K562 (cell line): Measurements from ENCODE around the gene LY6G5B. TPM values are rescaled to one million over a fixed set of nuclear protein-coding genes. Genes with fewer than 3 reads are reported as not detected.
A peak's percentile ranks its signal among the peaks of the same experiment; 100 is the strongest.

Experiments
- ARID4B ChIP-seq: sonication (generic); formaldehyde crosslinking; IDR thresholded peaks from 2 replicates; pipeline ENCODE4 v1.8.0; 2022; ENCODE audit warnings: mild to moderate bottlenecking, missing genetic modification reagents
- MTA2 ChIP-seq: fragments of 450-650 bp; IDR thresholded peaks from 2 replicates; pipeline ENCODE4 v1.6.1; 2016; ENCODE audit warnings: low read depth
- NBN ChIP-seq: fragments of 450-650 bp; IDR thresholded peaks from 2 replicates; pipeline ENCODE4 v1.6.1; 2016; ENCODE audit warnings: low read depth, mild to moderate bottlenecking
- ZKSCAN3 ChIP-seq: fragments of 250-450 bp; sonication (Bioruptor Pico); IDR thresholded peaks from 2 replicates; pipeline ENCODE4 v1.4.0; 2020
- ZNF324 ChIP-seq: fragments of 250-450 bp; sonication (Bioruptor Pico); IDR thresholded peaks from 2 replicates; pipeline ENCODE4 v1.4.0; 2020; ENCODE audit warnings: mild to moderate bottlenecking
- ZNF584 ChIP-seq: fragments of 200-800 bp; sonication (Bioruptor generic); IDR thresholded peaks from 2 replicates; pipeline ENCODE4 v1.6.1; 2016; ENCODE audit warnings: low read depth, mild to moderate bottlenecking, missing genetic modification characterization, missing compliant biosample characterization
- polyA plus RNA-seq, 8 experiments: library from polyadenylated mRNA; depleted of rRNA in 4 of 8; stranded (reverse) in 5 of 8; unstranded in 3 of 8; fragments of >200 nt; fragmentation: Nextera tagmentation in 2 of 8; fragmentation: Illumina TruSeq in 1 of 8; extraction: Ambion mirVana in 2 of 8; extraction: Trizol in 1 of 8; gene quantifications; 2 replicates each; pipeline versions ENCODE4 v1.2.1 to v1.2.3, GENCODE V29; 2011 to 2014; ENCODE audit warnings: inconsistent platforms in 1 of 8, missing spikeins in 1 of 8
- total RNA-seq, 7 experiments: library from RNA; depleted of rRNA in 6 of 7; stranded (reverse); fragments of >200 nt in 6 of 7; fragmentation: Illumina TruSeq in 2 of 7; extraction: Trizol in 2 of 7; gene quantifications; 2 replicates each; pipeline versions ENCODE4 v1.2.1 to v1.2.3, GENCODE V29; 2011 to 2021; ENCODE audit warnings: low replicate concordance in 1 of 7
- TF ChIP-seq, protein P1 (sequence below): fragments of 200-600 bp; sonication (generic); IDR thresholded peaks from one replicate; pipeline ENCODE4 v1.6.1; 2012; ENCODE audit warnings: mild to moderate bottlenecking, low read depth, low read length, inconsistent platforms
- TF ChIP-seq, protein P2 (sequence below): fragments of 450-650 bp; formaldehyde crosslinking; conservative IDR thresholded peaks from 2 replicates; pipeline ENCODE4 v1.4.0; 2022; ENCODE audit warnings: mild to moderate bottlenecking, missing genetic modification characterization

LY6G5B gene
- total and polyA plus RNA-seq, 9 of the 15 experiments (the other 6 are each of a cell fraction or from before 2014, with no cell fraction given): 6.0 to 27.0 (median 7.5) TPM

GRCh38 chr6:31621320-31621939, 48.3 kb upstream of the LY6G5B start (continued):
- TF ChIP-seq, protein P1, sequence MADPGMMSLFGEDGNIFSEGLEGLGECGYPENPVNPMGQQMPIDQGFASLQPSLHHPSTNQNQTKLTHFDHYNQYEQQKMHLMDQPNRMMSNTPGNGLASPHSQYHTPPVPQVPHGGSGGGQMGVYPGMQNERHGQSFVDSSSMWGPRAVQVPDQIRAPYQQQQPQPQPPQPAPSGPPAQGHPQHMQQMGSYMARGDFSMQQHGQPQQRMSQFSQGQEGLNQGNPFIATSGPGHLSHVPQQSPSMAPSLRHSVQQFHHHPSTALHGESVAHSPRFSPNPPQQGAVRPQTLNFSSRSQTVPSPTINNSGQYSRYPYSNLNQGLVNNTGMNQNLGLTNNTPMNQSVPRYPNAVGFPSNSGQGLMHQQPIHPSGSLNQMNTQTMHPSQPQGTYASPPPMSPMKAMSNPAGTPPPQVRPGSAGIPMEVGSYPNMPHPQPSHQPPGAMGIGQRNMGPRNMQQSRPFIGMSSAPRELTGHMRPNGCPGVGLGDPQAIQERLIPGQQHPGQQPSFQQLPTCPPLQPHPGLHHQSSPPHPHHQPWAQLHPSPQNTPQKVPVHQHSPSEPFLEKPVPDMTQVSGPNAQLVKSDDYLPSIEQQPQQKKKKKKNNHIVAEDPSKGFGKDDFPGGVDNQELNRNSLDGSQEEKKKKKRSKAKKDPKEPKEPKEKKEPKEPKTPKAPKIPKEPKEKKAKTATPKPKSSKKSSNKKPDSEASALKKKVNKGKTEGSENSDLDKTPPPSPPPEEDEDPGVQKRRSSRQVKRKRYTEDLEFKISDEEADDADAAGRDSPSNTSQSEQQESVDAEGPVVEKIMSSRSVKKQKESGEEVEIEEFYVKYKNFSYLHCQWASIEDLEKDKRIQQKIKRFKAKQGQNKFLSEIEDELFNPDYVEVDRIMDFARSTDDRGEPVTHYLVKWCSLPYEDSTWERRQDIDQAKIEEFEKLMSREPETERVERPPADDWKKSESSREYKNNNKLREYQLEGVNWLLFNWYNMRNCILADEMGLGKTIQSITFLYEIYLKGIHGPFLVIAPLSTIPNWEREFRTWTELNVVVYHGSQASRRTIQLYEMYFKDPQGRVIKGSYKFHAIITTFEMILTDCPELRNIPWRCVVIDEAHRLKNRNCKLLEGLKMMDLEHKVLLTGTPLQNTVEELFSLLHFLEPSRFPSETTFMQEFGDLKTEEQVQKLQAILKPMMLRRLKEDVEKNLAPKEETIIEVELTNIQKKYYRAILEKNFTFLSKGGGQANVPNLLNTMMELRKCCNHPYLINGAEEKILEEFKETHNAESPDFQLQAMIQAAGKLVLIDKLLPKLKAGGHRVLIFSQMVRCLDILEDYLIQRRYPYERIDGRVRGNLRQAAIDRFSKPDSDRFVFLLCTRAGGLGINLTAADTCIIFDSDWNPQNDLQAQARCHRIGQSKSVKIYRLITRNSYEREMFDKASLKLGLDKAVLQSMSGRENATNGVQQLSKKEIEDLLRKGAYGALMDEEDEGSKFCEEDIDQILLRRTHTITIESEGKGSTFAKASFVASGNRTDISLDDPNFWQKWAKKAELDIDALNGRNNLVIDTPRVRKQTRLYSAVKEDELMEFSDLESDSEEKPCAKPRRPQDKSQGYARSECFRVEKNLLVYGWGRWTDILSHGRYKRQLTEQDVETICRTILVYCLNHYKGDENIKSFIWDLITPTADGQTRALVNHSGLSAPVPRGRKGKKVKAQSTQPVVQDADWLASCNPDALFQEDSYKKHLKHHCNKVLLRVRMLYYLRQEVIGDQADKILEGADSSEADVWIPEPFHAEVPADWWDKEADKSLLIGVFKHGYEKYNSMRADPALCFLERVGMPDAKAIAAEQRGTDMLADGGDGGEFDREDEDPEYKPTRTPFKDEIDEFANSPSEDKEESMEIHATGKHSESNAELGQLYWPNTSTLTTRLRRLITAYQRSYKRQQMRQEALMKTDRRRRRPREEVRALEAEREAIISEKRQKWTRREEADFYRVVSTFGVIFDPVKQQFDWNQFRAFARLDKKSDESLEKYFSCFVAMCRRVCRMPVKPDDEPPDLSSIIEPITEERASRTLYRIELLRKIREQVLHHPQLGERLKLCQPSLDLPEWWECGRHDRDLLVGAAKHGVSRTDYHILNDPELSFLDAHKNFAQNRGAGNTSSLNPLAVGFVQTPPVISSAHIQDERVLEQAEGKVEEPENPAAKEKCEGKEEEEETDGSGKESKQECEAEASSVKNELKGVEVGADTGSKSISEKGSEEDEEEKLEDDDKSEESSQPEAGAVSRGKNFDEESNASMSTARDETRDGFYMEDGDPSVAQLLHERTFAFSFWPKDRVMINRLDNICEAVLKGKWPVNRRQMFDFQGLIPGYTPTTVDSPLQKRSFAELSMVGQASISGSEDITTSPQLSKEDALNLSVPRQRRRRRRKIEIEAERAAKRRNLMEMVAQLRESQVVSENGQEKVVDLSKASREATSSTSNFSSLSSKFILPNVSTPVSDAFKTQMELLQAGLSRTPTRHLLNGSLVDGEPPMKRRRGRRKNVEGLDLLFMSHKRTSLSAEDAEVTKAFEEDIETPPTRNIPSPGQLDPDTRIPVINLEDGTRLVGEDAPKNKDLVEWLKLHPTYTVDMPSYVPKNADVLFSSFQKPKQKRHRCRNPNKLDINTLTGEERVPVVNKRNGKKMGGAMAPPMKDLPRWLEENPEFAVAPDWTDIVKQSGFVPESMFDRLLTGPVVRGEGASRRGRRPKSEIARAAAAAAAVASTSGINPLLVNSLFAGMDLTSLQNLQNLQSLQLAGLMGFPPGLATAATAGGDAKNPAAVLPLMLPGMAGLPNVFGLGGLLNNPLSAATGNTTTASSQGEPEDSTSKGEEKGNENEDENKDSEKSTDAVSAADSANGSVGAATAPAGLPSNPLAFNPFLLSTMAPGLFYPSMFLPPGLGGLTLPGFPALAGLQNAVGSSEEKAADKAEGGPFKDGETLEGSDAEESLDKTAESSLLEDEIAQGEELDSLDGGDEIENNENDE: no peak
- TF ChIP-seq ARID4B (0 out of 2 replicates have a peak, but pooled peaks have one; percentile 5), NBN (peak; percentile 65; the same call in 1 of the 2 replicates), ZKSCAN3 (no peak), ZNF324 (CRISPR knock-in tag) (no peak), ZNF584 (CRISPR knock-in tag) (no peak), MTA2 (peak; percentile 48)
- TF ChIP-seq, protein P2, sequence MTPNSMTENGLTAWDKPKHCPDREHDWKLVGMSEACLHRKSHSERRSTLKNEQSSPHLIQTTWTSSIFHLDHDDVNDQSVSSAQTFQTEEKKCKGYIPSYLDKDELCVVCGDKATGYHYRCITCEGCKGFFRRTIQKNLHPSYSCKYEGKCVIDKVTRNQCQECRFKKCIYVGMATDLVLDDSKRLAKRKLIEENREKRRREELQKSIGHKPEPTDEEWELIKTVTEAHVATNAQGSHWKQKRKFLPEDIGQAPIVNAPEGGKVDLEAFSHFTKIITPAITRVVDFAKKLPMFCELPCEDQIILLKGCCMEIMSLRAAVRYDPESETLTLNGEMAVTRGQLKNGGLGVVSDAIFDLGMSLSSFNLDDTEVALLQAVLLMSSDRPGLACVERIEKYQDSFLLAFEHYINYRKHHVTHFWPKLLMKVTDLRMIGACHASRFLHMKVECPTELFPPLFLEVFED (CRISPR knock-in tag): peak; percentile 53; the same call in 1 of the 2 replicates
